ENCODE results near the gene RHD.
"Not testable (repeated sequence)": the region's sequence is repeated elsewhere in the genome, so short reads cannot be mapped to it uniquely, and the experiment has no call there.

Gene RHD

DNA sequence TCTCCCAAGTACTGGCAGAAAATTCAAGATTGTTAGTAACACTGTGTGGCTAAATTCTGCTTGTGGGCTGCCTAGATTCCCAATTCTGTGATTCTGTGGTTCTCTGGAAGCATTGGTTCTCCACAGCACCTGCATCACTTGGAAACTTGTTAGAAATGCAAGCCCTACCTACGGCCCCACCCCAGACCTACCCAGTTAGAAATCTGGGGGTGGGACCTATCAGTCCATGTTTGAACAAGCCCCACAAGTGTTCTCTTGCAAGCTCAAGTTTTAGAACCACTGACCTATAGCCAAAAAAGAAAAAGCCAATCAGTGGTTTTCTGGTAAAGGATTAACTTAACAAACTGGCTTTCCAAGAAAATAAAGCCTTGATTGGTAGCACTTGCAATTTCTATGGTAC is 35.9 kb downstream of the RHD start:
- DNase-seq (ENCODE audit: low spot score), result not testable (repeated sequence)

DNA sequence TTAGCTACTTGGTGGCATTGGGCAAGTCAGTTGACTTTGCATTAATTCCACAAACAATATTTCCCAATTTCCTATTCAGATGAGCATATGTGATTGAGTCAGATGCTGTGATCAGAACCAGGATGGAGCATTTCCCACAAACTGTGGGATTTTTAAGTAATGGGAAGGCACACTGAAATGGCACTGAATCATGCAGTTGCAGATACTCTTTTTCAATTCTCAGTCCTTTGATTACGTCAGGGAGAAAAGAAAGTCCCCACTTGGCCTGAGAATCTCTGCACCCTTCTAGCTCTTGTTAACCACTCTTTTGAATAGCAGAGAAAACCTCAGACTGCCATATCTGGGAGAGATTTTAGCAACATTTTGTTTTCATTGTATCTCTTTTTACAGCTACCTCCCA is 36.8 kb downstream of the RHD start:
- DNase-seq (ENCODE audit: low spot score), result not testable (repeated sequence)

DNA sequence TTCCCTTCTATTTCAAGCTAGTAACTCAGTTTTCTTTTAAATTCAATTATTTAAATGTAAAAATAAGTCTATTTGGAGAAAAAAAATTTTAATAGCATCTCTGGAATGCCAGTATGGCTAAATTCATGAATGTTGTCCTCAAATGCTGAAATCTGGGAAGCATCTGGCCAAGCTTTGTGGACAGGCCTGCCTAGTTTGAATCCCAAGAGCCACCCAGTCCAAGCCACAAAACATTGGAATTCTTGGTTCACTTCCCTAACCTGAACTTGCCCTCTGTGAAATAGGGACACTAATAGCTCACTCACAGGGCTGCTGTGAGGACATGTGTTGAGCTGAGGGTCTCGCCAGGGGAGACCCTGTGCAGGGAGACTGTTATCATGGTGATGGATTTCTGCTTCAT is 37.2 kb downstream of the RHD start:
- DNase-seq (ENCODE audit: low spot score), result not testable (repeated sequence)

DNA sequence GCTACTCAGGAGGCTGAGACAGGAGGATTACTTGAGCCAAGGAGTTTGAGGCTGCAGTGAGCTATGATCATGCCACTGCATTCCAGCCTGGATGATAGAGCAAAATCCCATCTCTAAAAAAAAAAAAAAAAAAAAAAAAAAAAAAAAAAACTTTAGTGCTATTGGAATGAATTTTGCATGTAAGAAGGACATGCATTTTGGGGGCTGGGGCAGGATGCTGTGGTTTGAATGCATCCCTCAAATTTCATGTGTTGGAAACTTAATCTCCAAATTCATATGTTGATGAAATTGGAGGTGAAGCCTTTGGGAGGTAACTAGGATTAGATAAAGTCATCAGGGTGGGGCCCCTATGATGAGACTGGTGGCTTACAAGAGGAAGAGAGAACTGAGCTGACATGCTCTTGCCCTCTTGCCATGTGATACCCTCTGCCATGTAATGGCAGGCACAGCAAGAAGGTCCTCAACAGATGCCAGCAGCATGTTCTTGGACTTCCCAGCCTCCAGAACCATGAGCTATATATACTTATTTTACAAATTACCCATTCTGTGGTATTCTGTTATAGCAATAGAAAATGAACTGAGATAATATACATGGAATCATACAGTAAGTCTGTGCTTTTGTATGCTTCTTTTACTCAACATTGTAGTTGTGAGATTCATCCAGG is 40.6 kb downstream of the RHD start:
- not testable (repeated sequence) for DNase-seq (ENCODE audit: low spot score)

DNA sequence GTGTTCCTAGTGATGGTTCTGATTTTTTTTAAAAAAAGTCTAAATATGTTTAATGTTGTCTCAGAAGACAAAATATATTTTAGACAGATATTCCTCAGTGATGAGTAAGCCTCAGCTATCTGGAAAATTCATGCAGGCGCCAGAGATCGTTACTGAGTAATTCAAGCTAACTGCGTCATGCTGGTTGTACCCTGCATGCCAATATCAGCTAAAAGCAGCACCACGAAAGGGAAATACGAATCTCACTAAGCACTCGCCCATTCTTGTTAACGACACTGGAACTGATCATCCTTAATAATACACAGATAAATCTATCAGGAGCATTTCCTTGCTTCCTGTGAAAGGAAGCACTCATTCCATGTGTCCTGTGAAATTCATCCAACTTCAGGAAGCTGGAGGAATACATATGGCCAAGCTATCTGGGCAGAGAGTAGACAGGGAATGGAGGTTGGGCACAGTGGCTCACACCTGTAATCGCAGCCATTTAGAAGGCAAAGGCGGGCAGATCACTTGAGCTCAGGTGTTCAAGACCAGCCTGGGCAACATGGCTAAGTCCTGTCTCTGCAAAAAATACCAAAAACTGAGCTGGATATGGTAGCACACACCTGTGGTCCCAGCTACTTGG is 48.1 kb downstream of the RHD start:
- DNase-seq (ENCODE audit: low spot score), result peak; percentile 52

DNA sequence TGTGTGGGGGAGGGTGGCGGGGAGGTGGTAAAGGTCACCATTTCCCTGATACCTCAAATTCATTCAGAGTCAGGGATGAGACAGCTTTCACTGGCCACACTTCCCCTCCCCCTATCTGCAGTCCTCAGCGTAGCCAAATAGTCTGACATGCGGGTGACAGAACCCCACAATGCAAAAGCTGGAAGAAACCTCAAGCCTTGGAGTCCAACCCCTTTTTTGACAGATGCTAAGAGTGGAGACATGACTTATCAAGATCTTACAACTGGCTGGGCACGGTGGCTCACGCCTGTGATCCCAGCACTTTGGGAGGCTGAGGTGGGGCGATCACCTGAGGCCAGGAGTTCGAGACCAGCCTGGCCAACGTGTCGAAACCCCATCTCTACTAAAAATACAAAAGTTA is 49.8 kb downstream of the RHD start:
- not testable (repeated sequence) for DNase-seq (ENCODE audit: low spot score)

DNA sequence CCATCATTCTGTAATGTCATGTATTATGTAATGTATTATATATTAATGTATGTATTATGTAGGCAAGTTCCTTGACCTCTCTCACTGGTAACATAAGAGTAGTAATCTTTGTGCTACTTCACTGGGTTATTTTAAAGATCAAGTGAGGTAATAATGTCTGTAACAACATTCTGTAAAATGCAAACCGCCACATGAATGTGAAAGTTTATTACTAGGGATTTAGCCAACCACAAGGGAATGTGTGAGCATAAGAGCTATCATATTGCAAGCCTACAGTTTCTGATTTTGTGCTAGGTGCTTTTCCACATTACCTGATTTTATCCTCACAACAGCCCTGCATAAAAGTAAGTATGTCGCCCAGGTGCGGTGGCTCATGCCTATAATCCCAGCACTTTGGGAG is 52.1 kb downstream of the RHD start:
- not testable (repeated sequence) for DNase-seq (ENCODE audit: low spot score)

DNA sequence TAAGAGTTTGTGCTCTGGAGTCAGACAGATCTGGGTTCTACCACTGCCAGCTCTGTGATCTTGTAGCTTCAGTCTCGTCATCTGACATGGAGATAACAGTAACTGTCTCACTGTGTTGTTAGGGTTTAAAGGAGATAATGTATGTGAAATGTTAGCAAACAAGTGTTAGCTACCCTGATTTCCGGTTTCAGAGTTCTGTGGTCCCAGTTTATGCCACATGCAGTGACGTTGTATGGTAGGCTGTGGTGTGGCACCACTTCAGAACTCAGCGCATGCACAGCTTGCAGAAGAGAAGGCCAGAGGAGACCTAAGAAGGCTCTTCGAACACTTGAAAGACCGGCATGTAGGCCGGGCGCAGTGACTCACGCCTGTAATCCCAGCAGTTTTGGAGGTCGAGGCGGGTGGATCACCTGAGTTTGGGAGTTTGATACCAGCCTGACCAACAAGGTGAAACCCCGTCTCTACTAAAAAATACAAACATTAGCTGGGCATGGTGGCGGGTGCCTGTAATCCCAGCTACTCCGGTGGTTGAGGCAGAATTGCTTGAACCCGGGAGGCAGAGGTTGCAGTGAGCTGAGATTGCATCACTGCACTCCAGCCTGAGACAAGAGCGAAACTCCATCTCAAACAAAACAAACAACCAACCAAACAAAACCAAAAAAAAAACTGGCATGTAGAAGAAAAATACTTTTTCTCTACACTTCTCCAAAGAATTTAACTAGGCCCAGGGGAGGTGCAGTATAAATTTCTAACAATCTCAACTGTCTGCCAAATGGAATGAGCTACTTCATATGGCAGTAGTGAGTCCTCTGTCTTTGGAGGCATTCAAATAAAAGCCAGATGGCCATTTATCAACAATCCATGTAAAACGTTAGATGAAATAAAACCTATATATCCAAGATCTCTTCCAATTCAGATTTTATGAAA is 55.8 kb downstream of the RHD start:
- DNase-seq (ENCODE audit: low spot score), result not testable (repeated sequence)

DNA sequence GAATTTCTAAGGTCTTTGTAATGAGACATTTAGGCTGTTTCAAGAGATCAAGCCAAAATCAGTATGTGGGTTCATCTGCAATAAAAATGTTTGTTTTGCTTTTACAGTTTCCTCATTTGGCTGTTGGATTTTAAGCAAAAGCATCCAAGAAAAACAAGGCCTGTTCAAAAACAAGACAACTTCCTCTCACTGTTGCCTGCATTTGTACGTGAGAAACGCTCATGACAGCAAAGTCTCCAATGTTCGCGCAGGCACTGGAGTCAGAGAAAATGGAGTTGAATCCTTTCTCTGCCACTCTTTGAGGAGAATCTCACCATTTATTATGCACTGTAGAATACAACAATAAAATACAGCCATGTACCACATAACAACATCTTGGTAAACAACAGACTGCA is 56.5 kb downstream of the RHD start:
- not testable (repeated sequence) for DNase-seq (ENCODE audit: low spot score)

DNA sequence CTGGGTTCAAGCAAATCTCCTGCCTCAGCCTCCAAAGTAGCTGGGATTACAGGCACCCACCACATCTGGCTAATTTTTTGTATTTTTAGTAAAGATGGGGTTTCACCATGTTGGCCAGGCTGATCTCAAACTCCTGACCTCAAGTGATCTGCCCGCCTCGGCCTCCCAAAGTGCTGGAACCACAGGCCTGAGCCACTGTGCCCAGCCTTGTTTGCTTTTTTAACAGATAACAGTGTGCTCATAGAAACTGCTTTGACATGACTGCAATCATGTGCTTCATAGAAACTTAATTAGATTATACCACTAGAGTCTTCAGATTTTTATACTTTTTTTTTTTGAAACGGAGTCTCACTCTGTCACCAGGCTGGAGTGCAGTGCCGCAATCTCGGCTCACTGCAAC is 57.0 kb downstream of the RHD start:
- DNase-seq (ENCODE audit: low spot score), result not testable (repeated sequence)

DNA sequence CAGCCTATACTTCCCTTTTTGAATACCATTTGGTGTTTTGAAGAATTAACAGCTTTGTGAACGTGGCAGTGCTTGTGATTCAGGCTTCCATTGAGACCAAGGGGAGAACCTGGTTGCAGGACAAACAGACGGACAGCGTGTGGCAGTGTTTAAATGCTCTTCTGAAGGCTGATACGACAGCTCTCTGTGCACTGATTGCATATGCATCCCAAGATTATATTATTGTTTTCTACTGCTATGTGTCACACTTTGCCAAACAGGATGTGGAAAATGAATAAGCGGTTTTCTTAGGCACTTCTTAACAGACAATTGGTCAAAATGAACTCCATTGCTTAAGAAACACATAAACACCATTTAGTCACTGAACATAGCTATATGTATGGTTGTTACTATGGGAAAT is 57.6 kb downstream of the RHD start:
- not testable (repeated sequence) for DNase-seq (ENCODE audit: low spot score)

DNA sequence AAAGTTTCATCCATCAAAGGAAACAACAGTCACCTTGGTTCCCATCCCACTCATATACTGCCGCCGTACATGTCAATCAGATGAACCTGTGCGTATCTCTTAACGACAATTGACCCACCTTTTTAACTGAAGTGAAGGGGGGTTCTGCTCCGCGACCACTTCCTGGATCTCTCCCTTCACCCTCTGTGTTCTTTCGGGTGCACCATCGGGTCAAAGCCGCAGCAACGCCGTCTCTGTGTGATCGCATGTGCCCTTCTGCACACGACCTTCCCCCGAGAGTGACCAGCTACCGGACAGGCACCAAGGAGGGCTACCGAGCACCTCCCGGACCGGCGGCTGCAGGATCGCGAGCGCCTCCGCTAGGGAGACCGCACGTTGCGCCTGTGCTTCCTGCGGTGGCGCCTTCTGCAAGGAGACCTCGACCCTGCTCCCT is 64.6 kb downstream of the RHD start:
- not testable (repeated sequence) for DNase-seq (ENCODE audit: low spot score)

DNA sequence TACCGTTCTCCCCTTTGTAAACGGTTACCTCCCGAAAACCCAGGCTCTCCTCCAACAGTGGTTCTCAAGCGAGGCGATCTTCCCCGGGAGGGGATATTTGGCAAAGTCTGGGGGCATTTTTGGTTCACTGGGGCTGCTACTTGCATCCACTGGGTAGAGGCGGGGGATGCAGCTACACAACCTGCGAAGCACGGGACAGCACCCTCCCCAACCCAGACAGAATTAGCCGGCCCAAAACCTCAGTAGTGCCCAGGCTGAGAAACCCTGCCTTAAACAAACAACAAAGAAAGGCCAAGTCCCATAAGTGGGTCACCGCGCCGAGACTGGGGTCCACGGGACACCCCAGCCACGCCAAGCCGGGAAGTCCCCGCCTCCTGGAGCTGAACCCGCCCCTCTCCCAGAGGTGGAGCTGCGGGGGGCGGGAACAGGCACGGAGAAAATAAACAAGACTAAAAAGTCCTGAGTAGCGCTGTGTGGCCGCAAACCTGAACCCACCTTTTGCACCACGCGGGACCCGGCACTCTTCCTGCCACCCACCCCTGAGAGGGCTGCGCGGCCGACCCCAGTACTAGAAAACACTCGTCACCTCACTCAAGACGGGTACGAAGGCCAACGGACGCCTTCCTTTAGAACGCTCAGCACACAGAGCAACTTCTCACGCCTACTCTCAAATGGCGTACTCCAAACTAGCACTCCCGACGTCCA is 65.3 kb downstream of the RHD start:
- not testable (repeated sequence) for DNase-seq (ENCODE audit: low spot score)

DNA sequence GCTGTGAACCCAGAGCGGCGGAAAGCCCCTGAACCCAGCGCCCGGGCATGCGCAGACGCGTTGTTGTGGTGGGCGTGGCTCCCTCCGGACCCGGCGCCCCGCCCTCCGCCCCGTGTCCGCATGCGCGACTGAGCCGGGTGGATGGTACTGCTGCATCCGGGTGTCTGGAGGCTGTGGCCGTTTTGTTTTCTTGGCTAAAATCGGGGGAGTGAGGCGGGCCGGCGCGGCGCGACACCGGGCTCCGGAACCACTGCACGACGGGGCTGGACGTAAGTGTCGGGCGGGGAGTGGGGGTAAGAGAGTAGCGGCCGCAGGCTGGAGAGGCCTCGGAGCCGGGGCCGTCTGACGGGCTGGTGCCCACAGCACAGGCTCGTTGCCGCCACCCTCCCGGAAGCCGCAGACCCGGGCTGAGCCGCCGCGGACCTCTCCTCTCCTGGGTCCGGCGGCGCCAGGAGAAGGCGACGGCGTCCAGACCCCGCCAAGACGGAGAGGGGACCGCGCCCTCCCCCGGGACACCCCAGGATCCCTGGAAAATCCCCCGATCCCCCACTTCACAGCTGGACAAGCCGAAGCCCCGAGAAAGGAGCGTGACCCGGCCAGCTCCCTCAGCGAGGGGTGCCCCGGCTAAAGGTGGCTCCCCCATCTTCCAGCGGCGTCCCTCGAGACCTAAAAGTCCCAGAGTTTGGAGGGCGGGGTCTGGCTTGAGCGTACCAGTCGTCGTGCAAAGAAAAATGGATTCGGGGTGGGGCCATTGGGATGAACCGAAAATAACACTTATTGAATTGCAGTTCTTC is 66.1 kb downstream of the RHD start, which contains the start of gene TMEM50A:
Gene TMEM50A (plus strand): TSS at position 147 of the 794 bp plus-strand sequence. CDS start 2,153 bp downstream, outside the sequence.
- peak; percentile 82 for DNase-seq (ENCODE audit: low spot score)

DNA sequence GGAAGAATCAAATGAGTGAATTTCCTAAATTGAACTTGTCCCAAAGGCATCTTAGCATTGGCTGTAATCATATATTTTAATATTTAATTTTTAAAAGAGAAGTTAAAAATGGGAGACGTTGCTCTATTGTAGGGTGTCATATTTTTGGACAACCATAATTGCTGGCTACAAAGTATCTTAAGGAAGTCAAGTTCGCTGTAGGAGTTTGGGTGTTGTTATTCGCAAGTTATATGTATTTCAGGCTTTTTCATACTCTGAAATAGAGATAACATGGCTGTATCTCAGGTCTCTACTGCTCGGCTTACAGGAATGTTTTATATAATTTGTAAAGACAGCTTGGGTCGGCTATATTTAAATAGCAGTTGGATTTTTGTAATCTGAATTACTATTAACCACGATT is 66.7 kb downstream of the RHD start:
- no peak for DNase-seq (ENCODE audit: low spot score)

DNA sequence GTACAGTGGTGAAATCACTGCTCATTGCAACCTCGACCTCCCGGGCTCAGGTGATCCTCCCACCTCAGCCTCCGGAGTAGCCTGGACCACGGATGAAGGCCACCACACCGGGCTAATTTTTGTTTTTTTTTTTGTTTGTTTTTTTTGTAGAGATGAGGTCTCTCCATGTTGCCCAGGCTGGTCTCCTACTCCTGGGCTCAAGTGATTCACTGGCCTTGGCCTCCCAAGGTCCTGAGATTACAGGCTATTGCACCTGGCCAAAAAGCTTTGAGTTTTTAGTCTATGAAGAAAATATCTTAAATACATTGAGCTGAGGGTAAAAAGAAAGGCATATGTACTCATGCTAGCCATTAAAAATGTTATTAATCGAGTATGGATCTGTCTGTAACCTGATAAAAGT is 69.4 kb downstream of the RHD start:
- no peak for DNase-seq (ENCODE audit: low spot score)

DNA sequence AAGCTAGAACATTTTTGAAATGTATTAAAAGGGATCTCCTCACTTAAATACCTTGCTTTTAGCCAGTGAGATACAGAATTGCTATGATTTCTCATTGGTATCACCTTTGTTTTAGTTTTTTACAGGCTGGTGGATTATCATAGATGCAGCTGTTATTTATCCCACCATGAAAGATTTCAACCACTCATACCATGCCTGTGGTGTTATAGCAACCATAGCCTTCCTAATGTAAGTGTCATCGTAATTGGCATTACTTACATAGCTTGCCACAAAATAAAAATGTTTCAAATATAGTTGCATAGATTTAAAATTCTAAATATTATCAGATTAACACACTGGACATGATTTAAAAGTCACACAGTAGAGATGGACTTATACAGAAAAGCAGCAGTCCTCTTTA is 70.5 kb downstream of the RHD start:
- no peak for DNase-seq (ENCODE audit: low spot score)

DNA sequence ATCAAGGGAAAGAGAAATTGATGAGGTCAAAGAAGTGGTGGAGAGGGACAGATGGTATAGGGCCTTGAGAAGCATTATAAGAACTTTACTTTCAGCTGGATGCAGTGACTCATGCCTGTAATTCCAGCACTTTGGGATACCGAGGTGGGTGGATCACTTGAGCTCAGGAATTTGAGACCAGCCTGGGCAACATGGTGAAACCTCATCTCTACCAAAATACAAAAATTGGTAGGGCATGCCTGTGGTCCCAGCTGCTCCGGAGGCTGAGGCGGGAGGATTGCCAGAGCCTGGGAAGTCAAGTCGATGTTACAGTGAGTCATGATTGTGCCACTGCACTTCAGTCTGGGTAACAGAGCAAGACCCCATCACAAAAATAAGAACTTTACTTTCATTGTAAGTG is 71.6 kb downstream of the RHD start:
- no peak for DNase-seq (ENCODE audit: low spot score)

DNA sequence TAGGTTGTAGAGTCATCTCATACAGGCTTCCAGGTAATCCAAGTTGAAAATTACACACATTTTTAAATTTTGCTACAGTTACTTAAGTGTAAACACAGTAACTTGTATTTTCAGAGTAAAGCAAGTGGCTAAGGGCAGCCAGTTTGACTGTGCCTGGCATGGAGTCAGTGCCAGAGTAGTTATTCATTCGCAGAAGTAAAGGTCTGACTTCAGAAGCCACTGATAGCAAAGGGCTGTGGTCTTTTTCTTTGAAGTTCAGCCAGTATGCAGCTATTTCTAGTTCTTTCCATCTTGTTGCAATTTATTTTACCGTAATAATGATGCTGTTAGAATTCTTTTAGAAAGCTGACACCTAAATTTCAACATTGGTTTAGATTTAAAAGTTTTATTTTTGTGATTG is 75.2 kb downstream of the RHD start:
- DNase-seq (ENCODE audit: low spot score), result no peak

DNA sequence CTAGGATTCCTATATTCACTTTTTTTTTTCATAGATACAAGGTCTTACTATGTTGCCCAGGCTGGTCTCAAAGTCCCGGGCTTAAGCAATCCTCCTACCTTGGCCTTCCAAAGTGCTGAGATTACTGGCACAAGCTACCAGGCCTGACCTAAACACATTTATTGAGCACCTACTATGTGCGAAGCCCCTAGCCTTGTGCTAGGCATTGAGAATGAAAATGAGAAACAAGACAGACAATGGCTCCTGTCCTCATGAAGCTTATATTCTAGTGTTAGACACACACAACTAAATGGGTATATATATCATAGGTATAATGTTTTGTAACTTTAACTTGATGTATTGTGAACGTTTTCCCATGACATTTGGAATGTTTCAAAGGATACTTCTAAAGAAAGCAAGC is 77.3 kb downstream of the RHD start:
- no peak for DNase-seq (ENCODE audit: low spot score)

DNA sequence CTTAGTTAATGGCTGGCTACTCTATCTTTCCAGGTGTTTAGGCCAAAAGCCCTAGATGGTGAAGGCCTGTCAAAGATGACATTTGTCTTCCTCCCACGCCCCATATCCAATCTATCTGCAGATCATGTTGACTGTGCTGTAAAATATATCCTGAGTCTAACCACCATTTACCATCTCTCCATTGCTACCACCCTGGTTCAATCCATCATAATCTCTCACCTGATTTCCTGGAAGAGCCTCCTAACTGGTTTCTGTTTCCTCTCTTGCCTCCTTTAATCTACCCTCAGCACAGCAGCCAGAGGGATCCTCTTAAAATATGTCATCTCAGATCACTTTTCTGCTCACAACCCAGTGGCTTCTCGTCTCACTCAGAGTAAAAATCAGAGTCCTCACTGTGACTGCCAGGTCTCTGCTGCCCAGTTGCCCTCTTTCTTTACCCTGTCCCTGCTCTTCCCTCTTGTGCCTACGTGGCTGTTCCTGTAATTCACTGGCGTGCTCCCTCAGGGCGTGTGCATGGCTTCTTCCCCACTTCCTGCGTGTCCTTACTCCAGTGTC is 83.6 kb downstream of the RHD start:
- DNase-seq (ENCODE audit: low spot score), result no peak
